ENCODE data around the gene CACNA1H. TPM values are rescaled to one million over a fixed set of nuclear protein-coding genes. Genes with fewer than 3 reads are reported as not detected.

Gene CACNA1H
- total RNA-seq, 1 experiment from 2014 or later: 24.3 TPM

GRCh38 chr16:1133810-1134520 lies 18.9 kb upstream of the CACNA1H start:
- no peak for ATAC-seq
- no peak overlapping the region for H3K4me2 ChIP-seq (ENCODE audit: low read length)
- no peaks in the 10 kb centered on the region for H3K79me2 ChIP-seq (ENCODE audit: insufficient read depth, low read length)
- H2AFZ ChIP-seq (ENCODE audit: low read depth, low read length, poor library complexity, severe bottlenecking): no peak overlapping the region
- BruUV-seq (replicated peaks): no TSS peak
- TF ChIP-seq CBX3 (IDR thresholded peaks at IDR 0.05; ENCODE audit: low read depth): no peak
- no peak for TF ChIP-seq FOSL1 (IDR thresholded peaks at IDR 0.05; ENCODE audit: low read depth)
- no peak for TF ChIP-seq MAX (IDR thresholded peaks at IDR 0.05)
- H3K27me3 ChIP-seq (ENCODE audit: insufficient read depth, low read length): no peaks in the 10 kb centered on the region
- intact Hi-C loops (cut with micrococcal nuclease): no loop called here
- H3K9me3 ChIP-seq (ENCODE audit: control insufficient read depth in 1 of 2, insufficient read depth in 1 of 2, low read depth in 1 of 2, low read length in 2 of 2): no peaks in the 10 kb centered on the region
- H3K9me2 ChIP-seq (ENCODE audit: insufficient read depth): no peaks in the 10 kb centered on the region
- no peaks in the 10 kb centered on the region for H3K36me3 ChIP-seq (ENCODE audit: control insufficient read depth in 1 of 2, insufficient read depth in 2 of 2, low read length in 2 of 2)
- RAD21 ChIA-PET (ENCODE audit: low non-redundant PET in 1 of 2, low total read pairs in 2 of 2, uncharacterized antibody in 2 of 2, unreplicated experiment in 2 of 2): no interaction called here
- no peak for DNase-seq (ENCODE audit: low read depth, low spot score)
- peaks cover 0 to 5% of the 10 kb centered on the region in 2 experiments; a peak in 1 of 4 replicates for H3K4me1 ChIP-seq (ENCODE audit: control insufficient read depth in 1 of 2, insufficient read depth in 2 of 2, low read length in 2 of 2)
- H3K27ac ChIP-seq (ENCODE audit: low read depth, low read length): no peak overlapping the region
- H3K4me3 ChIP-seq (replicated peaks in 1 of 2; ENCODE audit: low read depth in 1 of 2, low read length in 2 of 2): no peak overlapping the region
- H3K9ac ChIP-seq (ENCODE audit: low read length): no peak overlapping the region
- CTCF ChIA-PET: no interaction called here
- H4K20me1 ChIP-seq (ENCODE audit: insufficient read depth): no peaks in the 10 kb centered on the region
- POLR2A ChIA-PET: no interaction called here

DNA sequence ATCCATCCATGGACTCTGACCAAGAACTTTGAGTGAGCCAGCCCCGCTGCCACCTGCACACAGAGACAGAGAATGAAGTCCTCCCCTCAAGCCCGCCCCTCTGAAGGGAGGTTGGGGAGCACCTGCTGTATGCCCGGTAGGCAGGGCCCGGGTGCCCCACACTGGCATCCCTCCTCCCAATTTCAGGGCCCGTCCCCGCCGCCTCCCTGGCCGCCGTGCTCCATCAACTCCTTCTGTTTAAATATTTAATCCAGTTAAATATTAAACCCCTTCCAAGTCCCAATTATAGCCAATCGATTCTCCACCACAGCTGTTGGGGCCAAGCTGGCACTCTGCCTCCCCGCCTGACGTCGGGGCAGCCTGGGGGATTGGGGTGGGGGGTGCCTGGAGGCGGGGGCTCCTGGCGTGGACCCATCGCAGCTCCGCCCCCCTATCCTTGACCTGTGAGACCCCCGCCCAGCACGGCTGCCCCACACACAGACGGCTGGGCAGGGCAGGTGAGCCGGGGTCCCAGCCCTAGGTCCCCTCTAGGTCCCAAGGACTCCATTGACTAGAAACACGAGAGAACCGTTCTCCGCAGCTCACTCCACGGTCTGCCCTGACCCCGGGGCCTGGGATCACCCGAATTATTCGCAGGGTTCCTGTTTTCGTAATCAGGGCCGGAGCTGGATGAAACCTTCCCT lies 18.0 kb upstream of the CACNA1H start:
- DNase-seq (ENCODE audit: low read depth, low spot score) (no peak), ATAC-seq (no peak)
- H3K4me2 ChIP-seq (ENCODE audit: low read length): no peak overlapping the region
- H3K27ac ChIP-seq (ENCODE audit: low read depth, low read length): no peak overlapping the region
- H3K9me2 ChIP-seq (ENCODE audit: insufficient read depth): no peaks in the 10 kb centered on the region
- no peaks in the 10 kb centered on the region for H4K20me1 ChIP-seq (ENCODE audit: insufficient read depth)
- H3K36me3 ChIP-seq (ENCODE audit: control insufficient read depth in 1 of 2, insufficient read depth in 2 of 2, low read length in 2 of 2): no peaks in the 10 kb centered on the region
- POLR2A ChIA-PET: interaction anchor here (1.2 kb wide), 1 partner anchor 12 kb away, joined by 4 read pairs; no protein-coding TSS in a partner anchor
- RAD21 ChIA-PET (ENCODE audit: low non-redundant PET in 1 of 2, low total read pairs in 2 of 2, uncharacterized antibody in 2 of 2, unreplicated experiment in 2 of 2): no interaction called here
- TF ChIP-seq ZFX (IDR thresholded peaks at IDR 0.05): no peak
- TF ChIP-seq CBX3 (IDR thresholded peaks at IDR 0.05; ENCODE audit: low read depth): no peak
- no peak for TF ChIP-seq EGR1 (IDR thresholded peaks at IDR 0.05; ENCODE audit: low read depth)
- no peak for TF ChIP-seq SRF (IDR thresholded peaks at IDR 0.05; ENCODE audit: low read depth)
- H3K9me3 ChIP-seq (ENCODE audit: control insufficient read depth in 1 of 2, insufficient read depth in 1 of 2, low read depth in 1 of 2, low read length in 2 of 2): no peaks in the 10 kb centered on the region
- CTCF ChIA-PET: no interaction called here
- H3K4me1 ChIP-seq (ENCODE audit: control insufficient read depth in 1 of 2, insufficient read depth in 2 of 2, low read length in 2 of 2): peaks cover 0 to 5% of the 10 kb centered on the region in 2 experiments; a peak in 1 of 4 replicates
- BruUV-seq (replicated peaks): no TSS peak
- H2AFZ ChIP-seq (ENCODE audit: low read depth, low read length, poor library complexity, severe bottlenecking): no peak overlapping the region
- H3K4me3 ChIP-seq (replicated peaks in 1 of 2; ENCODE audit: low read depth in 1 of 2, low read length in 2 of 2): no peak overlapping the region
- no peak overlapping the region for H3K9ac ChIP-seq (ENCODE audit: low read length)
- intact Hi-C loops (cut with micrococcal nuclease): no loop called here
- no peaks in the 10 kb centered on the region for H3K27me3 ChIP-seq (ENCODE audit: insufficient read depth, low read length)
- H3K79me2 ChIP-seq (ENCODE audit: insufficient read depth, low read length): no peaks in the 10 kb centered on the region
